Inferior parietal cortex (tissue), 1 donor: ENCODE results near the gene BCL7B.
"Not testable (repeated sequence)": the region's sequence is repeated elsewhere in the genome, so short reads cannot be mapped to it uniquely, and the experiment has no call there.

ENCODE experiments used
- DNase-seq: peaks from one replicate; pipeline ENCODE4 v3.0.0-alpha.2; 2016; ENCODE audit errors: extremely low spot score

Gene BCL7B

DNA sequence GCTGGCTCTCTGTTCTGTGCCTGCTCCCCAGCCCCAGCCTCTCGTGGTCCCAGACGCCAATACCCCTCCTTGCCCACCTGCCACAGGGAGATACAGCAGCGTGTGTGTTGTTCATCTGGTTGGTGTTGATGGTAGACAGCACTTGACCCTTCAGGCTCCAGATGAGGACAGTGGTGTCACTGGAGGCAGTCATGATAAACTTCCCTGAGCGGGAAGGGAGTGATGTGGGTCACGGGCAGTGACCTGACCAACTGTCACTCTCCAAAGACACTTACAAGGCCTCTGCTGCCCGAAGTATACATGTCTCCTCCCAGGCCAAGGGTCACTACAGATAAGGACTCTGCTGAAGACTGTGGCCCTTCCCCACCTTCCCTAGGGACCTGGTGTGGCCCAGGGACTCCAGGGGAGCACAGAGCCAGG, 15.3 kb upstream of the BCL7B start:
- no peak for DNase-seq

- no peak for DNase-seq
Measured at GRCh38 chr7:73570977-73571376, 13.5 kb upstream of the BCL7B start.

DNA sequence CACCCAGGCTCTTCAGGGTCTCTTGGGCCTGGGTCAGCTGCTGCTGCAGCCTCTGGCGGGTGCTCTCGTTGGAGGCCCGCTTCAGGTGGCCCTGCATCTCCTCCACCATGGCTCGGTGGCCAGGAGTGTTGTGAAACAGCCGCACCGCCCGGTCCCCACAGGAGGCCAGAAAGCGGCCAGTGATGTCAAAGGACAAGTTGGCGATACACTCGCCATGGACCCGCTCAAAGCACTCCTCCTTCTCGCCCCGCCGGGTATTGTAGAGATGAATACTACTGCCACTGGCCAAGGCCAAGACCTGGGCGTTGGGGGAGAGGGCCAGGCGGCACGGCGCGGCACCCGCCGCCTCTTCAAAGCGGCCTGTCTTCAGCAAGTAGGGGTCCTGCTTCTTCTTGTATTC, 13.0 kb upstream of the BCL7B start:
- no peak for DNase-seq

DNA sequence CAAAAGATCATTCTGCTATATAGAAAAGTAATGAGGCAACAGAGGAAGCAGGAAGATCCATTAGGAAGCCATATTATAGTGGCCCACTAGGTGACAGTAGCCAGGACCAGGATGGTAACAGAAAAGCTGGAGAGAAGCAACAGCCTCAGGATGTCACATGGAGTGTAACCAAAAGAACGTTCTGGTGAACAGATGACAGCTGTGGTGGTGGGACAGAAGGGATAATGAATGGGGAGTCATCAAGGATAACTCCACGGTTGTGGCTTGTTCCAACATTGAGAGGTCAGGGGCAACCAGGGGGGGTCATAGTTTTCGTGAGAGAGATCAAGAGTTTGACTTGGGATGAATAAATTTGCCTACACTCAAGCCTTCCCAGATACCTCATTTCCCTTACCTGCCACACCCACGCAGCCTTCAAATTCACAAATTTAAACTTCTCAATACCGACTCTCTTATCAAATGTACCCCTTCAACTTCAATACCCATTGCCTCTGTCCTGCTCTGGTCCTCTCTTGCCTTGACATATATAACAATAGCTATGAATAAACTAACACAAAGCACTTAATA, 11.6 kb upstream of the BCL7B start:
- no peak for DNase-seq

DNA sequence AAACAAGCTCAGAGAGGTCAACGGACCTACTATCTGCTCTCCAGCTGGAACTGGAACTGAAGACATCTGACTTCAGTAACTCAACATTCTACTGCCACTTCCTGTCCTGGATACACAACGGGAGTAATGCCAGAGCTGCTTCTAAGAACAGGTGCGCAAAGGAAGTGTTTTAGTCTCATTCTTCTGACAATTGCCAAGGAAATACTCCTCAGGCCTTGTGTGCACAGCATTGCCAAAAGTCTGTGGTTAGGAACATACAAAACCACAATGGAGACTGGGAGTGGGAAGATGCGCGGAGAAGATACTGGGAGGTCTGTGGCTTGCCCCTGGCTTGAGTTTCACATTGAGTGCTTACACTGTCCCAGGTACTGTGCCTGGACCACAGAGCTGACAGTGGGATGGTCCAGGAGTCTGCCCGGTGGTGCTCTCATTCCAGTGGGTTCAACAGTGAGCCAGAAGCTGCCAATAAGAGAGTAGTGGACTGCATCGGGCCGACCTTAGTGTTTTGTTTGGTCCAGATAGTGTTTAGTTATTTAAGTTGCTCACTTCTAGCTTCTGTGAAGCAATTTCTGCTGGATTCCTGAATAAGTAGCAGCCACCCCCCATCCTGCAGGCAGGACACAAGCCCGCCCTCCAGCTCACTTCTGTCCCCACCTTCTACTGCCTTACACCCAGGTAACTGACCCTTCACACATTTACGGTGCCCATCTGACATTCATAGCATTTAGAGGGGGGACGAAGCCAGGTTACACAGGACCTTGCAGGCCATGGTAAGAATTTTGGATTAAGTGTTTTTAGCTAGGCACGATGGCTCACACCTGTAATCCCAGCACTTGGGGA, 10.6 kb upstream of the BCL7B start:
- DNase-seq = no peak

DNA sequence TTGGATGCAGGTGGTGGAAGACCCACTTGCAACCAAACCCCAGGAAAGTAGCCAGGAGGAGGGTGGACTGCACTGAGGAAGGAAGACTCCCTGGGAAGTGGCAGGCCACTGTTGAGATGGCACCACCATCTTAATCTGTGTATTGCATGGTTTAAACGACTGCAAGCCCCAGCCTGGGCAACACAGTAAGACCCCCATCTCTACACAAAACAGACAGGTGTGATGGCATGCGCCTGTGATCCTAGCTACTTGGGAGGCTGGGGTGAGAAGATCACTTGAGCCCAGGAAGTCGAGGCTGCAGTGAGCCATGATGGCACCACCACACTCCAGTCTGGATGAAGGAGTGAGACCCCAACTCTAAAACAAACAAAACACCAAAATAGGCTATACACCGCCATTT, 9.7 kb upstream of the BCL7B start:
- DNase-seq = no peak

DNA sequence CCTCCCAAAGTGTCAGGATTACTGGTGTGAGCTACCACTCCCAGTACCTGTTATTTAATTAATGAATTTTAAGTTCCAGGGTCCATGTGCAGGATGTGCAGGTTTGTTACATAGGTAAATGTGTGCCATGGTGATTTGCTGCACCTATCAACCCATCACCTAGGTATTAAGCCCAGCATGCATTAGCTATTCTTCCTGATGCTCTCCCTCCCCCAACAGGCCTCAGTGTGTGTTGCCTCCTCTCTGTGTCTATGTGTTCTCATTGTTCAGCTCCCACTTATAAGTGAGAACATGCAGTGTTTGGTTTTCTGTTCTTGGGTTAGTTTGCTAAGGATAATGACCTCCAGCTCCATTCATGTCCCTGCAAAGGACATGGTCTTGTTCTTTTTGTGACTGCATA, 8.9 kb upstream of the BCL7B start:
- not testable (repeated sequence) for DNase-seq

DNA sequence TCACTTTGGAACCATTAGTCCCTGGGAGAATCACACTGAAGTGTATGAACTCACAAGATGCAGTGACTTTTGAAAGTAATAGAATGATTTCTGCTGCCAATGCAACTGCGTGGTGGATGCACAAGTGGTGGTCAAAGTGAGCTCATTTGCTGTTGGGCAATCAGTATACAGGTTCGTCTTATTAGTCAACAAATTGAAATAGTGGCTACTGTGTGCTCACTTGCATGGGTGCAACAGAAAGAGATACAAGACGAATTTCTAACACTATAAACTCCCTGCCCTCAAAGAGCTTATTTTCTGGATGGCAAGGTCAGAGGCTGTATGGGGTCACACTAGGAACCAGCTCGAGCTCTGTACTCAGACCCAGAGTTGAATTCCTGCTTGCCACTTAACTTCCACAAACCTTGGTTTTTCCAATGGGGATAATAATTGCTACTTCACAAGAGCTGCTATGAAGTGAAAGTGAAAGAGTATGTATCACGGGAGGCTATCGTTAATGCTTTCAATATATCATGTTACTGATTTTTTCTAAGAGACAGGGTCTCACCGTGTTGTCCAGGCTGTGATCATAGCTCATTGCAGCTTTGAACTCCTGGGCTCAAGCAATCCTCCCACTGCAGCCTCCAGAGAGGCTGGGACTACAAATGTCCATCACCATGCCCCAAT, 8.3 kb upstream of the BCL7B start:
- no peak for DNase-seq

DNA sequence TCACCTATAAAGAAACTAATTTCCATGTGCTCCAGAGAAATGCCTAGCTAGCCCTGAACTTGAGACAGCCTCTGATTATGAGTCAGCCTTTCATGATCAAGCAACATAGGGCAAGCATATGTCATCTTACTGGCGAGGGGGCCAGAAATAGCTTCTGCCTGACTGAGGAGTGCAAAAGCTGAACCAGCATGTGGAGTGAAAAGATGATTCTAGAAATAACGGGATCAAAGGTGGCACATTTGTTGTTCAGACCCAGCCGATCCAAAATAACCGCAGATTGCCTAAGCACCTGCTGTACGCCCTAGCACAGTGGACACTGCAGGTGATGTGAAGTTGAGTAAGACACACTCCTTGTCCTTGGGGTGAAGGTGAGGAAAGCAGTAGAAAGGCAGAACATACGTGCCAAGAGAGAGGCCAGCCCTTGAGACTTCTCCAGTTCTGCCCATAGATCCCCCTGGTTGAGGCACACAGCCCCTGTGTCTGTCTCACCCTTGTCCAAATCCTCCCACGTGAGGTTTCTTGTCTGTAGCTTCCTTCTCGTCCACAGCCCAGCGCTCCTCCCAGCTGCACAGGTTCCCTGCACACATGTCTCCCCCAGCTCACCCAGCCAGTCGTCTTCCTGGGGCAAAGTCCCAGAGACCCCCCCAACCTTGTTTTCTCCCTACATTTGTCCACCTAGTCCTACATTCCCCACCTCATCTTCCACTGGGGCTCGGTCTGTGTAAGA, 2.8 kb upstream of the BCL7B start:
- DNase-seq = no peak

GRCh38 chr7:73557108-73557396, 438 bp downstream of the BCL7B start:
- DNase-seq = peak; percentile 87

DNA sequence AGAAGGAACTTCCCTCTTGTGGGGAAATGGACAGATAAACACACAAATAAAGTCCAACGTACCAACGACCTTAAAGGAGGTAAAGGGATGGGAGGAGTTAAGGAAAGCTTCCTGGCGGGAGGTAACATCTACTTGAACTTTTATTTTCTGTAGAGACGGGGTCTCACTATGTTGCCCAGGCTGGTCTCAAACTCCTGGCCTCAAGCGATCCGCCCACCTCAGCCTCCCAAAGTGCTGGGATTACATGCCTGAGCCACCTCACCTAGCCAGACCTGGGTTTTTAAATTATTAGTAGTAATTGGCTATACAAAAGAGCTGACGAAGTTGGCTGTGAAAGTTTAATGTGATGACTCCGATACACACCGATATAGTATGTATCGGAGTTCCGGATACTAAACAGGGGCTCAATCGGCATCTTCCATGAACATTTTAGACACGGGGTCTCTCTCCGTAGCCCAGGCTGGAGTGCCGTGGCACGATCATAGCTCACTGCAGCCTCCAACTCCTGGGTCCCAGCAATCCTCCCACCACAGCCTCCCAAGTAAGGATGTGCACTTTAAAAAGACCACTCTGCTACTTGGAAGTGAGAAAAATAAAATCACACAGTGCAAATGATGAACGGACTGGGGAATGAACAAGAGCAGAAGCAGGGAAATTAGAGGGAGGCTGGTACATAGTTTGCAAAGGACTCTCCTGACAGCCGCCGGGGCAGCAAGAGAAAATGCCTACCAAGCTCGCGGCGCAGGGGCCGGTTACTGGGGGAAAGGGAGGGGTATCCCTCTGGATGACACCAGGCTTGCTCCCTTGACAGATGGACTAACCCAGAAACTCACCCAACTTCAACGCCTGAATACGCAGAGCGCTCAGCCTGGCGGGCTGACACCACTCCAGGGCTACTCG, 1.0 kb downstream of the BCL7B start:
- no peak for DNase-seq

GRCh38 chr7:73555411-73555982, 2.0 kb downstream of the BCL7B start:
- DNase-seq = no peak

GRCh38 chr7:73550093-73550492, 7.4 kb downstream of the BCL7B start:
- DNase-seq = not testable (repeated sequence)

- DNase-seq = no peak
Measured at GRCh38 chr7:73549176-73549575, 8.3 kb downstream of the BCL7B start.

DNA sequence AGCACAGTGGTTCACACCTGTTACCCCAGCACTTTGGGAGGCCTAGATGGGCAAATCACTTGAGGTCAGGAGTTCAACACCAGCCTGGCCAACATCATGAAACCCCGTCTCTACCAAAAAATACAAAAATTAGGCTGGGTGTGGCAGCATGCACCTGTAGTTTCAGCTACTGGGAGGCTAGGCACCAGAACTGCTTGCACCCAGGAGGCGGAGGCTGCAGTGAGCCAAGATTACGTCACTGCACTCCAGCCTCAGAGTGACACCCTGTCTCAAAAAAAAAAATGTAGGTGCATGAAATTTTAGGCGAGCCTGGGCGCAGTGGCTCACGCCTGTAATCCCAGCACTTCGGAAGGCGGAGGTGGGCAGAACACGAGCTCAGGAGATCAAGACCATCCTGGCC, 9.6 kb downstream of the BCL7B start:
- no peak for DNase-seq

GRCh38 chr7:73544678-73545077, 12.8 kb downstream of the BCL7B start:
- DNase-seq = no peak

GRCh38 chr7:73541722-73542121, 15.8 kb downstream of the BCL7B start:
- no peak for DNase-seq

DNA sequence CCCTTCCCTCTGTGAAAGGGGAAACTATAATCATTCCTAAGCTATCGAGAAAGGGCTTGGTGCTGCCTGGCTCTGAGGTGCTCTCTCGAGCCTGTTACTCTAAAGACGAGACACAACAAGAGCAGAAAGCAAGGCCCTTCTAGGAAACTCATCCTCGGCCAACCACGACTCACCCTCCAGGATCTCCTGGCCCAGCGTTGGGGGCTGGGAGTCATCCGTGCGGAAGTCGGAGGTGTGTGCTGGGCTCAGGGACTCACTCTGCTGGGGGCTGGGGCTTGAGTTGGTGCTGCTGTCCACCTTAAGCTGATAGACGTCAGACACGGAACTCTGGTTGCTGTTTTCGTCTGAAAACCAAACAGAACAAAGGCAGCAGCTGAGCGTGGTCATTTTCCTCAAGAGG, 17.8 kb downstream of the BCL7B start:
- no peak for DNase-seq

DNA sequence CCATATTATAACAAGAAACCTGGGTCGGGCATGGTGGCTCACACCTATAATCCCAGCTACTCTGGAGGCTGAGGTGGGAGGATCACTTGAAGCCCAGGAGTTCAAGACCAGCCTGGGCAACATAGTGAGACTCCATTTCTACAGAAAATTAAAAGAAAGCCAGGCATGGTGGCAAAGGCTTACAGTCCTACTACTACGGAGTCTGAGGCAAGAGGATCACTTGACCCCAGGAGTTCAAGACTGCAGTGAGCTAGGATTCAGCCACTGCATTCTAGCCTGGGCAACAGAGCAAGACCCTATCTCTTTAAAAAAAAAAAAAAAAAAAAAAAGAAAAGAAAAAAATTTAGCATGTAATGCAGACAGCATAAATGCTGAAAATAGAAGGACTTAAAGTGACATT, 19.0 kb downstream of the BCL7B start:
- DNase-seq = not testable (repeated sequence)

GRCh38 chr7:73537051-73537450, 20.4 kb downstream of the BCL7B start:
- DNase-seq = no peak

DNA sequence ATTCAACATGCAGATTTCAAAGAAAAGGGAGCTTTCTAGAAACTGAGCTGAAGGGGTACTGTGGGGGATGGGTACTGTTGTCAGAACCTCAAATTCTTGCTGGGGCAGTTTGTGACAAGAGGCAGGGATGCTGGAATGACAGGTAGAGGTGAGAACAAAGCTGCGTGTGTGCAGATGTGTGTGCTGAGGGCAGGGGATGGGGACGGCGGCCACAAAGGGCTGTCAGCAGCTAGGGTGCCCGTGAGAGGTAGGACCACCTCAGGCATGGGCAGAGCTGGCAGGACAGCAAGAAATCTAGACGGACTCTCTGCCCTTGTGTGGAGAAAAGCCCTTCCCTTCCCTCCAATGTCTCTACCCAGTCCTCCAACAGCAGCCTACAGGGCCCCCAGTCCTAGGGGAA, 21.0 kb downstream of the BCL7B start:
- no peak for DNase-seq
